A549 treated with CORT108297 at 1 μM for 4 hours (cell line): Measurements from ENCODE around the gene KANTR. TPM values are rescaled to one million over a fixed set of nuclear protein-coding genes. Genes with fewer than 3 reads are reported as not detected.

Experiments
- total RNA-seq: library from RNA; stranded (reverse); fragments of 200-300 nt; extraction: Qiagen RNA extraction; gene quantifications from 5 replicates; pipeline ENCODE4 v1.2.3, GENCODE V29; 2022

The KANTR gene
- total RNA-seq, result 1.2 to 1.5 TPM (median 1.4 TPM) in 5 replicates

GRCh38 chrX:53093748-53094581 lies at the start of gene KANTR:
Gene KANTR, plus strand, starts transcription at chrX:53094142. Its CDS starts 30,131 bp downstream, at chrX:53124273.

GRCh38 chrX:53048169-53049126 lies 45.5 kb upstream of the KANTR start, which contains the start of gene GPR173:
Gene GPR173, plus strand, starts transcription at chrX:53048789. Its CDS starts 27,833 bp downstream, at chrX:53076622.

DNA sequence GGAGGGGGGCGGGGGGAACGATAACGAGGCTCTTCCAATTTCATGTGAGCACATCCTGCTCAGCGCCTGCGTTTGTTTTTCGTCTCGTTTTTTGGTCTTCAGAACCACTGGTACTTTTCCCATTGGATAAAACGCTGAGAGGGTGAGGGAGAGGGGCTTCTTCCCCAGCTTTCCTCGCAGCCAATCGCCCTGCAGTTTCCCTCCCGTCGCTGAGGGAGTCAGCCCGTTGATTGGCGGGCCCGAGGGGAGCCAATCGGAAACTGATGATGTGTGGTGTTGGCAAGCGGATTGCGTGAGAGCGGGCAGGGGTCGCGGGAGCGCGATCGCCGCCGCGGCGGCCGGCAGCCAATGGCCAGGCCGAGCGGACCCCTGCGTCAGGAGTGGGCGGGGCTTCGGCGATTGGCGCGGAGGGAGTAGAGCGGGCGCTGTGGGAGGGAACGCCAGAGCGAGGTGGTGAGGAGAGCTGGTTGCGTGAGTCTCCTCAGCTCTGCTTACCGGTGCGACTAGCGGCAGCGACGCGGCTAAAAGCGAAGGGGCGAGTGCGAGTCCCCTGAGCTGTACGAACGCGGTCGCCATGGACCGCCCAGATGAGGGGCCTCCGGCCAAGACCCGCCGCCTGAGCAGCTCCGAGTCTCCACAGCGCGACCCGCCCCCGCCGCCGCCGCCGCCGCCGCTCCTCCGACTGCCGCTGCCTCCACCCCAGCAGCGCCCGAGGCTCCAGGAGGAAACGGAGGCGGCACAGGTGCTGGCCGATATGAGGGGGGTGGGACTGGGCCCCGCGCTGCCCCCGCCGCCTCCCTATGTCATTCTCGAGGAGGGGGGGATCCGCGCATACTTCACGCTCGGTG lies 11.8 kb upstream of the KANTR start, which contains the start of gene TSPYL2:
TSPYL2 (plus strand) TSS at position 443 of the 848 bp plus-strand sequence; CDS start at position 575, 132 bp downstream.

Other genes with a start within 250 kb of the KANTR start
- gene XAGE3, start 226.1 kb upstream of the KANTR start, total RNA-seq, result not detected in 5 replicates
- gene FAM156B, start 196.8 kb upstream of the KANTR start, total RNA-seq, result 6.5 to 17.2 TPM (median 8.5 TPM) in 5 replicates
- gene FAM156A, start 135.6 kb upstream of the KANTR start, total RNA-seq, result 12.9 to 20.8 TPM (median 18.1 TPM) in 5 replicates
- gene GPR173, start 45.4 kb upstream of the KANTR start, total RNA-seq, result not detected in 5 replicates
- gene TSPYL2, start 11.8 kb upstream of the KANTR start, total RNA-seq, result 9.1 to 11.2 TPM (median 9.2 TPM) in 5 replicates
- gene KDM5C, start 131.1 kb downstream of the KANTR start, total RNA-seq, result 42.1 to 60.1 TPM (median 57.0 TPM) in 5 replicates
- 32.6 to 44.7 TPM (median 40.2 TPM) in 5 replicates for gene IQSEC2, start 187.4 kb downstream of the KANTR start, total RNA-seq